H1 (cell line): ENCODE measurements around the gene NMD3.

ENCODE experiments used
- BCL11A ChIP-seq, 2 experiments: IDR thresholded peaks; one replicate each; pipeline ENCODE4 v1.6.1; 2011; ENCODE audit warnings: low read depth in 2 of 2, low read length in 2 of 2, mild to moderate bottlenecking in 2 of 2
- EGR1 ChIP-seq: IDR thresholded peaks from 2 replicates; pipeline ENCODE4 v1.6.1; 2011; ENCODE audit warnings: low read depth, low read length, borderline replicate concordance
- JUN ChIP-seq: IDR thresholded peaks from 2 replicates; pipeline ENCODE4 v1.6.1; 2011; ENCODE audit warnings: low read depth, mild to moderate bottlenecking, improper control_type of control experiment, low read length
- POLR2A ChIP-seq, 2 experiments: IDR thresholded peaks; 1 replicate in 1 of 2; 2 replicates in 1 of 2; pipeline ENCODE4 v1.6.1; 2011; ENCODE audit warnings: low read depth in 2 of 2, low read length in 2 of 2, mild to moderate bottlenecking in 2 of 2; ENCODE audit errors: control extremely low read depth in 1 of 2
- SAP30 ChIP-seq: fragments of 300-600 bp; sonication (generic); IDR thresholded peaks from 2 replicates; pipeline ENCODE4 v1.7.1; 2012; ENCODE audit warnings: low read length, moderate library complexity, mild to moderate bottlenecking, inconsistent platforms; ENCODE audit not compliant: insufficient read depth, insufficient replicate concordance
- SP1 ChIP-seq: IDR thresholded peaks from 2 replicates; pipeline ENCODE4 v1.6.1; 2011; ENCODE audit warnings: low read depth, low read length
- TEAD4 ChIP-seq: IDR thresholded peaks from 2 replicates; pipeline ENCODE4 v1.6.1; 2012; ENCODE audit warnings: low read depth, low read length, inconsistent platforms, mixed read lengths

- TF ChIP-seq EGR1 = no peak
- TF ChIP-seq TEAD4 = no peak
- TF ChIP-seq BCL11A (IDR thresholded peaks at IDR 0.05; ENCODE audit: low read depth in 2 of 2, low read length in 2 of 2) = no peak
- peak; percentile 76 to 89 for TF ChIP-seq POLR2A (IDR thresholded peaks at IDR 0.05; ENCODE audit: control extremely low read depth in 1 of 2, low read depth in 2 of 2, low read length in 2 of 2)
- no peak for TF ChIP-seq SAP30
- no peak; the same call in 1 of the 2 replicates for TF ChIP-seq SP1
- TF ChIP-seq JUN = no peak
These were observed at the start of gene NMD3 for GRCh38 chr3:161220850-161221753.
